HepG2 (cell line): ENCODE data around the gene NPB. TPM values are rescaled to one million over a fixed set of nuclear protein-coding genes. Genes with fewer than 3 reads are reported as not detected.

Experiments used
- ARID2 ChIP-seq: sonication (generic); formaldehyde crosslinking; IDR thresholded peaks from 2 replicates; pipeline ENCODE4 v1.8.1; 2022; ENCODE audit warnings: mild to moderate bottlenecking, missing genetic modification reagents, borderline replicate concordance
- CEBPB ChIP-seq: IDR thresholded peaks from 2 replicates; pipeline ENCODE4 v1.6.1; 2011; ENCODE audit warnings: low read depth, low read length, improper control_type of control experiment, borderline replicate concordance
- DNMT1 ChIP-seq: sonication (generic); formaldehyde crosslinking; IDR thresholded peaks from 2 replicates; pipeline ENCODE4 v1.5.1; 2020; ENCODE audit warnings: mild to moderate bottlenecking, missing genetic modification reagents
- ETV6 ChIP-seq: sonication (generic); formaldehyde crosslinking; conservative IDR thresholded peaks from 2 replicates; pipeline ENCODE4 v1.4.0; 2020; ENCODE audit warnings: missing genetic modification reagents
- FOXK2 ChIP-seq: fragments of 450-650 bp; IDR thresholded peaks from 2 replicates; pipeline ENCODE4 v1.6.1; 2016
- GZF1 ChIP-seq: sonication (generic); formaldehyde crosslinking; IDR thresholded peaks from 2 replicates; pipeline ENCODE4 v1.5.1; 2020; ENCODE audit warnings: mild to moderate bottlenecking, missing genetic modification reagents
- HES4 ChIP-seq: sonication (generic); formaldehyde crosslinking; IDR thresholded peaks from 2 replicates; pipeline ENCODE4 v1.9.0; 2021; ENCODE audit warnings: mild to moderate bottlenecking, missing genetic modification reagents, borderline replicate concordance
- MED1 ChIP-seq: sonication (generic); formaldehyde crosslinking; IDR thresholded peaks from 2 replicates; pipeline ENCODE4 v1.4.0; 2020; ENCODE audit warnings: missing genetic modification reagents
- MLLT10 ChIP-seq: sonication (generic); formaldehyde crosslinking; IDR thresholded peaks from 2 replicates; pipeline ENCODE4 v1.4.0; 2020; ENCODE audit warnings: missing genetic modification reagents
- PLRG1 ChIP-seq: fragments of 450-650 bp; conservative IDR thresholded peaks from 2 replicates; pipeline ENCODE4 v1.6.1; 2016
- RAD21 ChIP-seq: fragments of 450-650 bp; formaldehyde crosslinking; IDR thresholded peaks from 2 replicates; pipeline ENCODE4 v1.5.0; 2020; ENCODE audit warnings: mild to moderate bottlenecking
- SKI ChIP-seq: fragments of 450-650 bp; IDR thresholded peaks from one replicate; pipeline ENCODE4 v1.6.1; 2018; ENCODE audit warnings: mild to moderate bottlenecking; ENCODE audit not compliant: partially characterized antibody
- TBX2 ChIP-seq: sonication (generic); formaldehyde crosslinking; IDR thresholded peaks from 2 replicates; pipeline ENCODE4 v1.5.0; 2020; ENCODE audit warnings: missing genetic modification reagents, mild to moderate bottlenecking, borderline replicate concordance
- ZBTB38 ChIP-seq: sonication (generic); formaldehyde crosslinking; IDR thresholded peaks from 2 replicates; pipeline ENCODE4 v1.5.1; 2020; ENCODE audit warnings: mild to moderate bottlenecking, missing genetic modification reagents
- polyA plus RNA-seq, 8 experiments: library from polyadenylated mRNA; depleted of rRNA in 3 of 8; stranded (reverse) in 7 of 8; unstranded in 1 of 8; fragments of >200 nt; fragmentation: Illumina TruSeq in 4 of 8; extraction: Trizol in 4 of 8; gene quantifications; 2 replicates each; pipeline versions ENCODE4 v1.2.1 to v1.2.3, GENCODE V29; 2011 to 2016; ENCODE audit warnings: low read depth in 4 of 8, missing spikeins in 1 of 8, mixed read lengths in 1 of 8; ENCODE audit not compliant: insufficient read depth in 1 of 8
- total RNA-seq, 5 experiments: library from RNA; depleted of rRNA; stranded (reverse); fragments of >200 nt; fragmentation: Illumina TruSeq; extraction: Trizol; gene quantifications; 2 replicates each; pipeline ENCODE4 v1.2.3, GENCODE V29; 2016; ENCODE audit warnings: low read depth in 1 of 5
- TF ChIP-seq, protein P1 (sequence below): sonication (generic); formaldehyde crosslinking; IDR thresholded peaks from 2 replicates; pipeline ENCODE4 v1.4.0; 2020; ENCODE audit warnings: missing genetic modification reagents
- TF ChIP-seq, protein P2 (sequence below): sonication (generic); formaldehyde crosslinking; IDR thresholded peaks from 2 replicates; pipeline ENCODE4 v1.4.0; 2020; ENCODE audit warnings: low read depth, mild to moderate bottlenecking, missing genetic modification reagents
- TF ChIP-seq, protein P3 (sequence below): IDR thresholded peaks from 2 replicates; pipeline ENCODE4 v1.6.1; 2016; ENCODE audit warnings: missing biosample characterization, missing genetic modification reagents, low read depth
- TF ChIP-seq, protein P4 (sequence below), 2 experiments: sonication (generic) in 1 of 2; formaldehyde crosslinking in 1 of 2; IDR thresholded peaks; 2 replicates each; pipeline versions ENCODE4 v1.4.0 to v1.6.1; 2016 to 2020; ENCODE audit warnings: borderline replicate concordance in 1 of 2, low read depth in 1 of 2, mild to moderate bottlenecking in 1 of 2, missing genetic modification reagents in 1 of 2
- TF ChIP-seq, protein P5 (sequence below): sonication (generic); formaldehyde crosslinking; IDR thresholded peaks from 2 replicates; pipeline ENCODE4 v1.5.1; 2020; ENCODE audit warnings: mild to moderate bottlenecking, moderate library complexity, missing genetic modification reagents

NPB gene
- total and polyA plus RNA-seq, 2 of the 13 experiments (the other 11 are each of a cell fraction or from before 2014, with no cell fraction given): 0.11 to 0.93 TPM

DNA sequence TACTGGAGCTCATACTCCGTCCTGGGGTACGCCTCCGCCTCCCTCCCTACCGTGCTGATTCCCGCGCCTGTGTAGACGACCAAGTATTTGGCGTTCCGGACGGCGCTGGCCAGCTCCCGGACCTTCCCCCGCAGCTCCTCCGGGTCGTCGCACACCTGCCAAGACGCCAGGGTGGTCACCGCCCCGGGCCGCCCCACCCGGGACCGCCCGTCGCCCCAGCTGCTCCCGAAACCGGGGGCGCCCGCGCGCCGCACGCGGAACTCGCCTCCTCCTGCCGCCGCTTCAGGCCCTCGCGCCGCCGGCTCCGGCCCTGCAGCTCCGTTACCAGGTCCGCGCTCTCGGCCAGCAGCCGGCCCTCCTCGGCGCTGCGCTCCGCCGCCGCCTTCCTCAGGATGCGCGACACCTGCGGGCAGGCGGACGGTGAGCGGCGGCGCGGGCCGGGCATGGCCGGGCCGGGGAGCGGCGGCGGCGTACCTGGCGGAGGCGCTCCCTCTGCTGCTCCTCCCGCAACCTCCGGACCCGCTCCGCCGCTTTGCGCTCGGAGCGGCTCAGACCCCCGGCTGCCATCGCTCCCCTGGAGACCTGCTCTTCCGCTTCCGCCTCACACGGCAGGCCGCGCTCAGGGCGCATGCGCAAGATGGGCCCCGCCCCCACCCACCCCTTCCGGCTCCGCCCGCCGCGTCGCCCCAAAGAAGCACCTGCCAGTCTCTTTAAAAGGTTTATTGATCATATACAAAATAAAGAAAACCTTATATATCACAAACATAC is 15.7 kb downstream of the NPB start, which contains the start of gene SIRT7 (continued):
- 0 out of 2 replicates have a peak, but pooled peaks have one; percentile 39 for TF ChIP-seq ETV6 (CRISPR knock-in tag)
- TF ChIP-seq, protein P1, sequence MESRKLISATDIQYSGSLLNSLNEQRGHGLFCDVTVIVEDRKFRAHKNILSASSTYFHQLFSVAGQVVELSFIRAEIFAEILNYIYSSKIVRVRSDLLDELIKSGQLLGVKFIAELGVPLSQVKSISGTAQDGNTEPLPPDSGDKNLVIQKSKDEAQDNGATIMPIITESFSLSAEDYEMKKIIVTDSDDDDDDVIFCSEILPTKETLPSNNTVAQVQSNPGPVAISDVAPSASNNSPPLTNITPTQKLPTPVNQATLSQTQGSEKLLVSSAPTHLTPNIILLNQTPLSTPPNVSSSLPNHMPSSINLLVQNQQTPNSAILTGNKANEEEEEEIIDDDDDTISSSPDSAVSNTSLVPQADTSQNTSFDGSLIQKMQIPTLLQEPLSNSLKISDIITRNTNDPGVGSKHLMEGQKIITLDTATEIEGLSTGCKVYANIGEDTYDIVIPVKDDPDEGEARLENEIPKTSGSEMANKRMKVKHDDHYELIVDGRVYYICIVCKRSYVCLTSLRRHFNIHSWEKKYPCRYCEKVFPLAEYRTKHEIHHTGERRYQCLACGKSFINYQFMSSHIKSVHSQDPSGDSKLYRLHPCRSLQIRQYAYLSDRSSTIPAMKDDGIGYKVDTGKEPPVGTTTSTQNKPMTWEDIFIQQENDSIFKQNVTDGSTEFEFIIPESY (CRISPR knock-in tag): no peak
- no peak for TF ChIP-seq SKI
- no peak; the same call in 1 of the 2 replicates for TF ChIP-seq DNMT1 (CRISPR knock-in tag)
- no peak for TF ChIP-seq GZF1 (CRISPR knock-in tag)
- no peak for TF ChIP-seq MED1 (CRISPR knock-in tag)
- TF ChIP-seq, protein P2, sequence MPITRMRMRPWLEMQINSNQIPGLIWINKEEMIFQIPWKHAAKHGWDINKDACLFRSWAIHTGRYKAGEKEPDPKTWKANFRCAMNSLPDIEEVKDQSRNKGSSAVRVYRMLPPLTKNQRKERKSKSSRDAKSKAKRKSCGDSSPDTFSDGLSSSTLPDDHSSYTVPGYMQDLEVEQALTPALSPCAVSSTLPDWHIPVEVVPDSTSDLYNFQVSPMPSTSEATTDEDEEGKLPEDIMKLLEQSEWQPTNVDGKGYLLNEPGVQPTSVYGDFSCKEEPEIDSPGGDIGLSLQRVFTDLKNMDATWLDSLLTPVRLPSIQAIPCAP (CRISPR knock-in tag): no peak
- TF ChIP-seq, protein P3, sequence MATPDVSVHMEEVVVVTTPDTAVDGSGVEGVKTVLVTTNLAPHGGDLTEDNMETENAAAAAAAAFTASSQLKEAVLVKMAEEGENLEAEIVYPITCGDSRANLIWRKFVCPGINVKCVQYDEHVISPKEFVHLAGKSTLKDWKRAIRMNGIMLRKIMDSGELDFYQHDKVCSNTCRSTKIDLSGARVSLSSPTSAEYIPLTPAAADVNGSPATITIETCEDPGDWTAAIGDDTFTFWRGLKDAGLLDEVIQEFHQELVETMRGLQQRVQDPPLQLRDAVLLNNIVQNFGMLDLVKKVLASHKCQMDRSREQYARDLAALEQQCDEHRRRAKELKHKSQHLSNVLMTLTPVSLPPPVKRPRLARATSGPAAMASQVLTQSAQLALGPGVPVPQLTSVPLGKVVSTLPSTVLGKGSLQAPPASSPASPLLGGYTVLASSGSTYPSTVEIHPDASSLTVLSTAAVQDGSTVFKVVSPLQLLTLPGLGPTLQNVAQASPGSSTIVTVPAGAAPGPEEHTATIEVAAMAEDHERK (CRISPR knock-in tag): no peak
- TF ChIP-seq FOXK2: no peak
- TF ChIP-seq ARID2 (CRISPR knock-in tag): no peak
- TF ChIP-seq TBX2 (CRISPR knock-in tag): no peak
- no peak for TF ChIP-seq ZBTB38 (CRISPR knock-in tag)
- TF ChIP-seq HES4 (CRISPR knock-in tag): peak; percentile 92
- TF ChIP-seq, protein P4, sequence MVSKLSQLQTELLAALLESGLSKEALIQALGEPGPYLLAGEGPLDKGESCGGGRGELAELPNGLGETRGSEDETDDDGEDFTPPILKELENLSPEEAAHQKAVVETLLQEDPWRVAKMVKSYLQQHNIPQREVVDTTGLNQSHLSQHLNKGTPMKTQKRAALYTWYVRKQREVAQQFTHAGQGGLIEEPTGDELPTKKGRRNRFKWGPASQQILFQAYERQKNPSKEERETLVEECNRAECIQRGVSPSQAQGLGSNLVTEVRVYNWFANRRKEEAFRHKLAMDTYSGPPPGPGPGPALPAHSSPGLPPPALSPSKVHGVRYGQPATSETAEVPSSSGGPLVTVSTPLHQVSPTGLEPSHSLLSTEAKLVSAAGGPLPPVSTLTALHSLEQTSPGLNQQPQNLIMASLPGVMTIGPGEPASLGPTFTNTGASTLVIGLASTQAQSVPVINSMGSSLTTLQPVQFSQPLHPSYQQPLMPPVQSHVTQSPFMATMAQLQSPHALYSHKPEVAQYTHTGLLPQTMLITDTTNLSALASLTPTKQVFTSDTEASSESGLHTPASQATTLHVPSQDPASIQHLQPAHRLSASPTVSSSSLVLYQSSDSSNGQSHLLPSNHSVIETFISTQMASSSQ (IDR thresholded peaks at IDR 0.05; ENCODE audit: low read depth): no peak
- TF ChIP-seq, protein P4 (CRISPR knock-in tag; IDR thresholded peaks at IDR 0.05; ENCODE audit: borderline replicate concordance): no peak
- TF ChIP-seq CEBPB: no peak
- TF ChIP-seq PLRG1: no peak
- no peak for TF ChIP-seq MLLT10
- TF ChIP-seq RAD21 (CRISPR knock-in tag): peak; percentile 66
- TF ChIP-seq, protein P5, sequence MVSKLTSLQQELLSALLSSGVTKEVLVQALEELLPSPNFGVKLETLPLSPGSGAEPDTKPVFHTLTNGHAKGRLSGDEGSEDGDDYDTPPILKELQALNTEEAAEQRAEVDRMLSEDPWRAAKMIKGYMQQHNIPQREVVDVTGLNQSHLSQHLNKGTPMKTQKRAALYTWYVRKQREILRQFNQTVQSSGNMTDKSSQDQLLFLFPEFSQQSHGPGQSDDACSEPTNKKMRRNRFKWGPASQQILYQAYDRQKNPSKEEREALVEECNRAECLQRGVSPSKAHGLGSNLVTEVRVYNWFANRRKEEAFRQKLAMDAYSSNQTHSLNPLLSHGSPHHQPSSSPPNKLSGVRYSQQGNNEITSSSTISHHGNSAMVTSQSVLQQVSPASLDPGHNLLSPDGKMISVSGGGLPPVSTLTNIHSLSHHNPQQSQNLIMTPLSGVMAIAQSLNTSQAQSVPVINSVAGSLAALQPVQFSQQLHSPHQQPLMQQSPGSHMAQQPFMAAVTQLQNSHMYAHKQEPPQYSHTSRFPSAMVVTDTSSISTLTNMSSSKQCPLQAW: no peak
